Smooth muscle cell (in vitro differentiated cells): ENCODE results near the gene POMT1. TPM values are rescaled to one million over a fixed set of nuclear protein-coding genes. Genes with fewer than 3 reads are reported as not detected.

Experiments
- DNase-seq: peaks from one replicate; lab custom pipeline; 2025; ENCODE audit not compliant: unreplicated experiment; lab: John Stamatoyannopoulos, UW
- H2AFZ ChIP-seq: fragments of 200-600 bp; sonication (generic); 2 replicates; pipeline ENCODE4 v1.6.0; 2016; ENCODE audit warnings: antibody characterized with exemption, low read depth, mild to moderate bottlenecking
- H3F3A ChIP-seq: fragments of 200-600 bp; sonication (generic); 2 replicates; pipeline ENCODE4 v1.6.0; 2017; ENCODE audit warnings: antibody characterized with exemption, low read depth
- H3K27ac ChIP-seq: fragments of 200-600 bp; sonication (generic); 2 replicates; pipeline ENCODE4 v1.5.1; 2016; ENCODE audit warnings: low read depth, mild to moderate bottlenecking
- H3K27me3 ChIP-seq: fragments of 200-600 bp; sonication (generic); 2 replicates; pipeline ENCODE4 v1.6.1; 2016; ENCODE audit warnings: low read depth, mild to moderate bottlenecking
- H3K36me3 ChIP-seq: fragments of 200-600 bp; sonication (generic); 2 replicates; pipeline ENCODE4 v1.5.1; 2016; ENCODE audit warnings: low read depth
- H3K4me1 ChIP-seq: fragments of 200-600 bp; sonication (generic); 2 replicates; pipeline ENCODE4 v1.5.1; 2016; ENCODE audit warnings: low read depth
- H3K4me2 ChIP-seq: fragments of 200-600 bp; sonication (generic); 2 replicates; pipeline ENCODE4 v1.6.0; 2016; ENCODE audit warnings: mild to moderate bottlenecking
- H3K4me3 ChIP-seq: fragments of 200-600 bp; sonication (generic); 2 replicates; pipeline ENCODE4 v1.5.1; 2016; ENCODE audit warnings: mild to moderate bottlenecking
- H3K79me2 ChIP-seq: fragments of 200-600 bp; sonication (generic); 2 replicates; pipeline ENCODE4 v1.6.0; 2016; ENCODE audit warnings: low read depth, mild to moderate bottlenecking
- H3K9ac ChIP-seq: fragments of 200-600 bp; sonication (generic); 2 replicates; pipeline ENCODE4 v1.6.0; 2016; ENCODE audit warnings: low read depth
- H3K9me3 ChIP-seq: fragments of 200-600 bp; sonication (generic); replicated peaks from 2 replicates; pipeline ENCODE4 v1.5.1; 2016; ENCODE audit warnings: low read depth
- H4K20me1 ChIP-seq: fragments of 200-600 bp; sonication (generic); 2 replicates; pipeline ENCODE4 v1.6.0; 2016; ENCODE audit warnings: low read depth
- WGBS: methylation state at CpG from one replicate; pipeline ENCODE4 v1.1.7; 2016; ENCODE audit warnings: low lambda C conversion rate; 5-methylcytosine and 5-hydroxymethylcytosine counted together
- polyA plus RNA-seq: library from polyadenylated mRNA; unstranded; fragments of >200 nt; fragmentation: Nextera tagmentation; extraction: Ambion mirVana; gene quantifications from 2 replicates; pipeline ENCODE4 v1.2.1, GENCODE V29; 2016
- total RNA-seq: library from RNA; depleted of rRNA; stranded (reverse); fragments of >200 nt; gene quantifications from 2 replicates; pipeline ENCODE4 v1.2.3, GENCODE V29; 2014
- TF ChIP-seq, protein P1 (sequence below): fragments of 200-600 bp; sonication (generic); IDR thresholded peaks from 2 replicates; pipeline ENCODE4 v1.5.1; 2017; ENCODE audit warnings: borderline replicate concordance, mild to moderate bottlenecking, antibody characterized with exemption; ENCODE audit not compliant: insufficient read depth, poor library complexity, severe bottlenecking

Gene POMT1
- total and polyA plus RNA-seq, 2 experiments from 2014 or later, result 11.8 to 15.2 TPM

DNA sequence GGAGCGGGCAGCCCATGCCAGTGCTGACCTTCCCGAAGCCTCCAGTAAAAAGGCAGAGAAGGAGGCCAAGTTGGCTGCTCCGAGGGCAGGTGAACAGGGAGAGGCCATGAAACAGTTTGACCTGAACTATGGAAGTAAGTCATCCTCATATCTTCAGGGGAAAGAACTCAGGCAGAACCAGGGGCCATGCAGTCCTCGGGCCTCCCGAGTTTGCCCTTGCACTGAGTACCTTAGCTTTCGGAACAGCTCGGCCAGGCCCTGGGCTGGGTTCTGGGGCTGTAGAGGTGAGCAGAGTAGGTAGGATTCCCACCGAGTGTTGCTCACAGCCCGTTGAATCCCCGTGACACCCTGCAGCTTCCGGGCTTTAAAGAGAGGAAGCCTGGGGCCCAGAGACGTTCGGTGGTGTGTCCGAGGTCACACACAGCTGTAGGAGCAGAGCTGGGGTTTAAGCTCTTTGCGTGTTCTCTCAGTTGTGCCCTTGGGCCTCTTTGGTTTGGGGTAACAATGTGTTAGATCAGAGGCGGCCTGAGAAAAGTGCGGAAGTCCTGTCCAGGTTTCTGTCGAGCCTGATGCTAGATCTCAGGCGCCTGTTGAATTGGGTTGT, 24.8 kb upstream of the POMT1 start:
- TF ChIP-seq, protein P1, sequence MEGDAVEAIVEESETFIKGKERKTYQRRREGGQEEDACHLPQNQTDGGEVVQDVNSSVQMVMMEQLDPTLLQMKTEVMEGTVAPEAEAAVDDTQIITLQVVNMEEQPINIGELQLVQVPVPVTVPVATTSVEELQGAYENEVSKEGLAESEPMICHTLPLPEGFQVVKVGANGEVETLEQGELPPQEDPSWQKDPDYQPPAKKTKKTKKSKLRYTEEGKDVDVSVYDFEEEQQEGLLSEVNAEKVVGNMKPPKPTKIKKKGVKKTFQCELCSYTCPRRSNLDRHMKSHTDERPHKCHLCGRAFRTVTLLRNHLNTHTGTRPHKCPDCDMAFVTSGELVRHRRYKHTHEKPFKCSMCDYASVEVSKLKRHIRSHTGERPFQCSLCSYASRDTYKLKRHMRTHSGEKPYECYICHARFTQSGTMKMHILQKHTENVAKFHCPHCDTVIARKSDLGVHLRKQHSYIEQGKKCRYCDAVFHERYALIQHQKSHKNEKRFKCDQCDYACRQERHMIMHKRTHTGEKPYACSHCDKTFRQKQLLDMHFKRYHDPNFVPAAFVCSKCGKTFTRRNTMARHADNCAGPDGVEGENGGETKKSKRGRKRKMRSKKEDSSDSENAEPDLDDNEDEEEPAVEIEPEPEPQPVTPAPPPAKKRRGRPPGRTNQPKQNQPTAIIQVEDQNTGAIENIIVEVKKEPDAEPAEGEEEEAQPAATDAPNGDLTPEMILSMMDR, result no peak
- Histone ChIP-seq H3K9me3 (no peaks in the 10 kb centered on the region), H3K4me2 (no peak overlapping the region), H3K9ac (no peak overlapping the region), H3K4me3 (no peak overlapping the region), H3K4me1 (no peaks in the 10 kb centered on the region), H3F3A (no peaks in the 10 kb centered on the region), H3K79me2 (peaks cover 29% of the 10 kb centered on the region), H4K20me1 (peaks cover 85% of the 10 kb centered on the region), H3K36me3 (peaks cover 4% of the 10 kb centered on the region), H3K27me3 (no peaks in the 10 kb centered on the region), H2AFZ (no peak overlapping the region), H3K27ac (no peak overlapping the region)
- WGBS, result 97% methylated on average over 19 of the region's 19 CpGs
- no peak for DNase-seq

DNA sequence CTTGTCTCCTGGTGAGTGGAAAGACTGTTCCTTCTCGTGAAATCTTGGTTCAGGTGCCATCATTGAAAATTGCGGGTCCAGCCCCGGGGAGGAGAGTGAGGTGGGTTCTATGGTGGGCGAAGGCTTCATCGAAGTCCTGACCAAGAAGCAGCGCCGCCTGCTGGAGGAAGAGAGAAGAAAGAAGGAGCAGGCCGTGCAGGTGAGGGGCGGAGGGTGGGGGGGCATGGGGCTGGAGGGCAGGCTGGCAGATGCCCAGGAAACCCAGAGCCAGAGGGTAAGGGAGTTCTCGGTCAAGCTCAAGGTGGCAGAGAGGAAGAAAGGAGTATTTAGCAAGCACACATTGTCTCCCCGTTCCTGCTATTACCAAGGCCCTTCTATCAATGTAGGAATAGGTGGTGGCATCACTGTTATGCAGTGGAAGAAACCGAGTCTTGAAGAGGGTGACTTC, 24.3 kb upstream of the POMT1 start:
- Histone ChIP-seq H2AFZ (no peak overlapping the region), H3K79me2 (peaks cover 24% of the 10 kb centered on the region), H3K36me3 (peaks cover 4% of the 10 kb centered on the region), H3F3A (no peaks in the 10 kb centered on the region), H3K27me3 (no peaks in the 10 kb centered on the region), H3K9ac (no peak overlapping the region), H3K27ac (no peak overlapping the region), H3K4me1 (no peaks in the 10 kb centered on the region), H4K20me1 (peaks cover 82% of the 10 kb centered on the region), H3K4me2 (no peak overlapping the region), H3K9me3 (no peaks in the 10 kb centered on the region), H3K4me3 (no peak overlapping the region)
- TF ChIP-seq, protein P1, result peak; percentile 56
- WGBS, result 84% methylated on average over 7 of the region's 12 CpGs
- no peak for DNase-seq

- no peak overlapping the region for H3K4me3 ChIP-seq
- H3K9me3 ChIP-seq, result no peaks in the 10 kb centered on the region
- TF ChIP-seq, protein P1, result no peak
- no peak overlapping the region for H3K4me2 ChIP-seq
- no peak overlapping the region for H3K27ac ChIP-seq
- no peak for DNase-seq
- no peak overlapping the region for H3K9ac ChIP-seq
- H3K36me3 ChIP-seq, result peaks cover 4% of the 10 kb centered on the region
- H3F3A ChIP-seq, result no peaks in the 10 kb centered on the region
- no peak overlapping the region for H2AFZ ChIP-seq
- H3K79me2 ChIP-seq, result peaks cover 24% of the 10 kb centered on the region
- peaks cover 84% of the 10 kb centered on the region for H4K20me1 ChIP-seq
- no peaks in the 10 kb centered on the region for H3K4me1 ChIP-seq
- WGBS, result 97% methylated on average over 10 of the region's 10 CpGs
- no peaks in the 10 kb centered on the region for H3K27me3 ChIP-seq
Observed at GRCh38 chr9:131478911-131479310, 23.8 kb upstream of the POMT1 start.

DNA sequence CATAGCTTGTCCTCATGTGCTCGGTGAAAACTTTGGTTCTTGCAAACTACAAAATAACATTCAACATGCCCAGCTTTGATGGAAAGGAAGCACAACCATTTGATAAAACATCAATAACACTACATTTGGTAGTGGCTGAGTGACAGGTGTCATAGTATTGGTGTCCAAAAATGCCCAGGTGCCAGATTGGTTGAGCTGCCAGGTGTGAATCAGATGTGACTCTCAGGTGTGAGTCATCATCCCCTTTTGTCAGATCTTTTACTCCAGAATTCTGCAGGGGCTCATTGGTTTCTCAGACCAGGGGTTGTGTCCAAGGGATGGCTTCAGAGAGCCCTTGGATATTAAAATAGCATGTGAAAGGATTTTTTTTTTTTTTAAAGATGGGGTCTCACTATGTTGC, 22.5 kb upstream of the POMT1 start:
- peaks cover 4% of the 10 kb centered on the region for H3K36me3 ChIP-seq
- H3F3A ChIP-seq, result no peaks in the 10 kb centered on the region
- no peak overlapping the region for H3K9ac ChIP-seq
- H2AFZ ChIP-seq, result no peak overlapping the region
- peaks cover 83% of the 10 kb centered on the region for H4K20me1 ChIP-seq
- WGBS, result 94% methylated on average over 1 of the region's 1 CpG
- H3K4me3 ChIP-seq, result no peak overlapping the region
- H3K27me3 ChIP-seq, result no peaks in the 10 kb centered on the region
- H3K79me2 ChIP-seq, result peaks cover 24% of the 10 kb centered on the region
- H3K27ac ChIP-seq, result no peak overlapping the region
- TF ChIP-seq, protein P1, result no peak
- no peak overlapping the region for H3K4me2 ChIP-seq
- no peak for DNase-seq
- no peaks in the 10 kb centered on the region for H3K9me3 ChIP-seq
- H3K4me1 ChIP-seq, result no peaks in the 10 kb centered on the region
